ENCODE measurements around the gene AOC1. TPM values are rescaled to one million over a fixed set of nuclear protein-coding genes. Genes with fewer than 3 reads are reported as not detected.

The AOC1 gene
- total RNA-seq, 8 experiments from 2014 or later: 0.09 to 0.47 (median 0.33) TPM; not detected in 3

DNA sequence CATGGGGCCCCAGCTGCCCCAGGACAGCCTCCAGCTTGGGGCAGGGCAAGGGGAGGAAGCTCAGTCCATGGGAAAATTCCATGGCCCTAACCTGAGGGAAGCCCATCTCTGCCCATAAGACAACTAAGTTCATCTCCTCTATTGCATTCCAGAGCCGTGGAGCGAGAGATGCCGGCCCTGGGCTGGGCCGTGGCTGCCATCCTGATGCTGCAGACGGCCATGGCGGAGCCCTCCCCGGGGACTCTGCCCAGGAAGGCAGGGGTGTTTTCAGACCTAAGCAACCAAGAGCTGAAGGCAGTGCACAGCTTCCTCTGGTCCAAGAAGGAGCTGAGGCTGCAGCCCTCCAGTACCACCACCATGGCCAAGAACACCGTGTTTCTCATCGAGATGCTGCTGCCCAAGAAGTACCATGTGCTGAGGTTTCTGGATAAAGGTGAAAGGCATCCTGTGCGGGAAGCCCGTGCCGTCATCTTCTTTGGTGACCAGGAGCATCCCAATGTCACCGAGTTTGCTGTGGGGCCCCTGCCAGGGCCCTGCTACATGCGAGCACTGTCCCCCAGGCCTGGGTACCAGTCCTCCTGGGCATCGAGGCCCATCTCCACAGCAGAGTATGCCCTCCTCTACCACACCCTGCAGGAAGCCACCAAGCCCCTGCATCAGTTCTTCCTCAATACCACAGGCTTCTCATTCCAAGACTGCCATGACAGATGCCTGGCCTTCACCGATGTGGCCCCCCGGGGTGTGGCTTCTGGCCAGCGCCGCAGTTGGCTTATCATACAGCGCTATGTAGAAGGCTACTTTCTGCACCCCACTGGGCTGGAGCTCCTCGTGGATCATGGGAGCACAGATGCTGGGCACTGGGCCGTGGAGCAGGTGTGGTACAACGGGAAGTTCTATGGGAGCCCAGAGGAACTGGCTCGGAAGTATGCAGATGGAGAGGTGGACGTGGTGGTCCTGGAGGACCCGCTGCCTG lies 4.3 kb downstream of the AOC1 start:
- in situ Hi-C loops (cut with MboI; ENCODE audit: low pct_unique_long_range_greater_than_20kb in 2 of 9, low sequenced_read_pairs in 9 of 9, unreplicated experiment in 9 of 9): no loop called here
- no peak for ATAC-seq (replicated peaks in 6 of 8)
- Histone ChIP-seq H3K4me3 (no peak overlapping the region), H3K4me1 (replicated peaks in 1 of 2) (peaks cover 3 to 6% of the 10 kb centered on the region in 2 donors), H3K27ac (no peak overlapping the region)
- 20 to 94% (median 77%) methylated on average over 1 to 9 of the region's 26 CpGs; no CpG with 5 or more reads in 5 of the 10 experiments for WGBS, 10 experiments

- Histone ChIP-seq H3K4me3 (no peak overlapping the region), H3K4me1 (replicated peaks in 1 of 2) (peaks cover 3 to 6% of the 10 kb centered on the region in 2 donors), H3K27ac (no peak overlapping the region)
- 25 to 97% (median 71%) methylated on average over 2 to 8 of the region's 43 CpGs; no CpG with 5 or more reads in 3 of the 10 experiments for WGBS, 10 experiments
- no peak for ATAC-seq (replicated peaks in 6 of 8)
- in situ Hi-C loops (cut with MboI; ENCODE audit: low pct_unique_long_range_greater_than_20kb in 2 of 9, low sequenced_read_pairs in 9 of 9, unreplicated experiment in 9 of 9): no loop called here
Observed at GRCh38 chr7:150857276-150858055, 5.1 kb downstream of the AOC1 start.

- no peak for ATAC-seq (replicated peaks in 6 of 8)
- 25 to 100% (median 80%) methylated on average over 1 to 8 of the region's 18 CpGs; no CpG with 5 or more reads in 3 of the 10 experiments for WGBS, 10 experiments
- Histone ChIP-seq H3K4me3 (no peak overlapping the region), H3K27ac (no peak overlapping the region), H3K4me1 (replicated peaks in 1 of 2) (peaks cover 3 to 6% of the 10 kb centered on the region in 2 donors)
- in situ Hi-C loops (cut with MboI; ENCODE audit: low pct_unique_long_range_greater_than_20kb in 2 of 9, low sequenced_read_pairs in 9 of 9, unreplicated experiment in 9 of 9): no loop called here
Observed at GRCh38 chr7:150858236-150859197, 6.2 kb downstream of the AOC1 start.

DNA sequence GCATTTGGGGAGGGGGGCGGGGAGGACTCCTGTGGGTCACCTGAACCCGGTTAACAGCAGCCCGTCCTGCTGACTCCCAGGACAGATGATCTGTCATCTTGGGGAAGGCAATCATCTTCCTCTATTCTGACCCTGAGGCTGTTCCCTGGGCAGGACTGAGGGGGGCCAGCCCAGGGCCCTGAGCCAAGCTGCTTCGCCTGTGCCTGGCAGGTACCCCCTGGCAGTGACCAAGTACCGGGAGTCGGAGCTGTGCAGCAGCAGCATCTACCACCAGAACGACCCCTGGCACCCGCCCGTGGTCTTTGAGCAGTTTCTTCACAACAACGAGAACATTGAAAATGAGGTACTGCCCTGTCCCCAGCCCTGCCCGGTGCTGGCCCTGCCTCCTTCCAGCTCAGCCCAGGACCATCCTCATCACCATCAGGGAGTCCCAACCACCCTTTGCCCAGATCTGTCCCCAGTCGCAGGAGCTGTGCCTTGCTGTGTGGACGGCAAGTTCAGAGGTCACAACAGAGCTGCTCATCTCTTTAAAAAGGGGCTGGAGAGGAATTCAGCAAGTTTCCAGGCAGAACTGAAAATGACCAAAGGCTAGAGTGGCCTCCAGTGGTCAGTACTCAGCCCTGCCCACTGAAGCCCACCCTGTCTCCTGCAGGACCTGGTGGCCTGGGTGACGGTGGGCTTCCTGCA lies 8.1 kb downstream of the AOC1 start:
- in situ Hi-C loops (cut with MboI; ENCODE audit: low pct_unique_long_range_greater_than_20kb in 2 of 9, low sequenced_read_pairs in 9 of 9, unreplicated experiment in 9 of 9): no loop called here
- 29 to 88% (median 61%) methylated on average over 1 to 6 of the region's 14 CpGs; no CpG with 5 or more reads in 4 of the 10 experiments for WGBS, 10 experiments
- peak in 1 of 8 experiments; percentile 38 for ATAC-seq (replicated peaks in 6 of 8)

GRCh38 chr7:150860978-150861295 lies 8.6 kb downstream of the AOC1 start:
- 84 to 100% methylated on average over 2 to 6 of the region's 9 CpGs; no CpG with 5 or more reads in 8 of the 10 experiments for WGBS, 10 experiments
- Histone ChIP-seq H3K27ac (no peak overlapping the region), H3K4me1 (replicated peaks in 1 of 2) (no peaks in the 10 kb centered on the region), H3K4me3 (no peak overlapping the region)
- in situ Hi-C loops (cut with MboI; ENCODE audit: low pct_unique_long_range_greater_than_20kb in 2 of 9, low sequenced_read_pairs in 9 of 9, unreplicated experiment in 9 of 9): no loop called here
- no peak for ATAC-seq (replicated peaks in 6 of 8)

More for the DNA sequence above, 8.1 kb downstream of the AOC1 start:
- Histone ChIP-seq H3K27ac (no peak overlapping the region), H3K4me3 (no peak overlapping the region), H3K4me1 (replicated peaks in 1 of 2) (peaks cover 0 to 2% of the 10 kb centered on the region in 2 donors)

GRCh38 chr7:150862356-150862755 lies 10.0 kb downstream of the AOC1 start:
- ATAC-seq (replicated peaks in 6 of 8): no peak
- H3K4me3 ChIP-seq: no peak overlapping the region
- 24 to 100% (median 60%) methylated on average over 1 to 3 of the region's 6 CpGs; no CpG with 5 or more reads in 3 of the 10 experiments for WGBS, 10 experiments
- H3K27ac ChIP-seq: no peak overlapping the region
- in situ Hi-C loops (cut with MboI; ENCODE audit: low pct_unique_long_range_greater_than_20kb in 2 of 9, low sequenced_read_pairs in 9 of 9, unreplicated experiment in 9 of 9): no loop called here
- H3K4me1 ChIP-seq (replicated peaks in 1 of 2): no peaks in the 10 kb centered on the region

GRCh38 chr7:150863946-150864345 lies 11.6 kb downstream of the AOC1 start:
- in situ Hi-C loops (cut with MboI; ENCODE audit: low pct_unique_long_range_greater_than_20kb in 2 of 9, low sequenced_read_pairs in 9 of 9, unreplicated experiment in 9 of 9): no loop called here
- Histone ChIP-seq H3K27ac (no peak overlapping the region), H3K4me1 (replicated peaks in 1 of 2) (no peaks in the 10 kb centered on the region), H3K4me3 (no peak overlapping the region)
- WGBS, 10 experiments: 60 to 89% methylated on average over 3 to 4 of the region's 6 CpGs; no CpG with 5 or more reads in 8 of the 10 experiments
- ATAC-seq (replicated peaks in 6 of 8): no peak

GRCh38 chr7:150866932-150867564 lies 14.7 kb downstream of the AOC1 start:
- in situ Hi-C loops (cut with MboI; ENCODE audit: low pct_unique_long_range_greater_than_20kb in 2 of 9, low sequenced_read_pairs in 9 of 9, unreplicated experiment in 9 of 9): no loop called here
- H3K4me3 ChIP-seq: no peak overlapping the region
- ATAC-seq (replicated peaks in 6 of 8): no peak
- WGBS, 10 experiments: 0 to 70% (median 57%) methylated on average over 1 to 2 of the region's 4 CpGs; no CpG with 5 or more reads in 3 of the 10 experiments
- H3K4me1 ChIP-seq (replicated peaks in 1 of 2): no peaks in the 10 kb centered on the region
- no peak overlapping the region for H3K27ac ChIP-seq

DNA sequence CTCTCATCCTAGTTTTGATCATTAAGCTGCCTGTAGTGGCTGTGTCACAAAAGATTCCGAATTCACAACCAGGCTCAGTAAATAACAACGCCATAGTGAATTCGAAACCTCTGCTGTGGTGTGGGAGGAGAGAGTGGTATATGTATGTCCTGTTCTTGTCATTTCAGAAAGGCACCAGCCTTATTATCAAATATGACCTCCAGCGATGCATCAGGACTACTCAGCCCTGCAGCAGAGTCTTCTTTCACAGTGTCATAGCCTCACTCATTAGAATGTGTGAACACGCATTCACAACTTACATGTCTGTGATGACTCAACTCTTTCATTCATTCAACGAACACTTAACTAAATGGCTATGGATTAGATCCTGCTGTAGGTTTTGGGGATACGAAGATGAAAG lies 15.3 kb downstream of the AOC1 start:
- no peak overlapping the region for H3K4me3 ChIP-seq
- no peaks in the 10 kb centered on the region for H3K4me1 ChIP-seq (replicated peaks in 1 of 2)
- WGBS, 10 experiments: 13 to 96% (median 79%) methylated on average over 2 to 7 of the region's 7 CpGs
- ATAC-seq (replicated peaks in 6 of 8): peak in 1 of 8 experiments; percentile 61
- no peak overlapping the region for H3K27ac ChIP-seq
- in situ Hi-C loops (cut with MboI; ENCODE audit: low pct_unique_long_range_greater_than_20kb in 2 of 9, low sequenced_read_pairs in 9 of 9, unreplicated experiment in 9 of 9): no loop called here

- WGBS, 10 experiments: 0 to 65% (median 33%) methylated on average over 1 to 2 of the region's 2 CpGs; no CpG with 5 or more reads in 3 of the 10 experiments
- H3K4me1 ChIP-seq (replicated peaks in 1 of 2): no peaks in the 10 kb centered on the region
- no peak for ATAC-seq (replicated peaks in 6 of 8)
- H3K27ac ChIP-seq: no peak overlapping the region
- H3K4me3 ChIP-seq: no peak overlapping the region
- in situ Hi-C loops (cut with MboI; ENCODE audit: low pct_unique_long_range_greater_than_20kb in 2 of 9, low sequenced_read_pairs in 9 of 9, unreplicated experiment in 9 of 9): no loop called here
Observed at GRCh38 chr7:150869467-150869866, 17.1 kb downstream of the AOC1 start.

DNA sequence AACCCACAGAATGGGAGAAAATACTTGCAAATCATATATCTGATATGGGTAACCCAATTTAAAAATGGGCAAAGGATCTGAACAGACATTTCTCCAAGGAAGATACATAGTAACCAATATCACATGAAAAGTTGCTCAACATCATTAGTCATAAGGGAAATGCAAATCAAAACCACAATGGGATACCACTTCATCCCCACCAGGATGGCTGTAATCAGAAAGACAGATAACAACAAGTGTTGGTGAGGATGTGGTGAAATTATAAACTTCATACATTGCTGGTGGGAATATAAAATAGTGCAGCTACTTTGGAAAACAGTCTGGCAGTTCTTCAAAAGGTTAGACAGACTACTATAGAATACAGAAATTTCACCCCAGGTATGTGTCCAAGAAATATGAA lies 19.3 kb downstream of the AOC1 start:
- Histone ChIP-seq H3K27ac (no peak overlapping the region), H3K4me1 (replicated peaks in 1 of 2) (no peaks in the 10 kb centered on the region), H3K4me3 (no peak overlapping the region)
- in situ Hi-C loops (cut with MboI; ENCODE audit: low pct_unique_long_range_greater_than_20kb in 2 of 9, low sequenced_read_pairs in 9 of 9, unreplicated experiment in 9 of 9): no loop called here
- ATAC-seq (replicated peaks in 6 of 8): no peak
